Osteocyte (in vitro differentiated cells): Measurements from ENCODE around the gene BPIFB3. TPM values are rescaled to one million over a fixed set of nuclear protein-coding genes. Genes with fewer than 3 reads are reported as not detected.

ENCODE experiments used
- DNase-seq: peaks from one replicate; pipeline ENCODE4 v3.0.0; 2021; ENCODE audit warnings: mixed read lengths; ENCODE audit not compliant: unreplicated experiment; ENCODE audit errors: extremely low spot score
- H3K27ac Mint-ChIP-seq: one replicate; pipeline ENCODE4 v1.8.0; 2021; ENCODE audit warnings: mild to moderate bottlenecking, mixed read lengths; ENCODE audit not compliant: unreplicated experiment
- H3K27me3 Mint-ChIP-seq: one replicate; pipeline ENCODE4 v1.8.0; 2021; ENCODE audit warnings: mixed read lengths; ENCODE audit not compliant: unreplicated experiment
- H3K36me3 Mint-ChIP-seq: one replicate; pipeline ENCODE4 v1.8.0; 2021; ENCODE audit warnings: mixed read lengths; ENCODE audit not compliant: unreplicated experiment
- H3K4me1 Mint-ChIP-seq: one replicate; pipeline ENCODE4 v1.8.0; 2021; ENCODE audit warnings: mixed read lengths; ENCODE audit not compliant: unreplicated experiment
- H3K4me3 Mint-ChIP-seq: one replicate; pipeline ENCODE4 v1.8.0; 2021; ENCODE audit warnings: mild to moderate bottlenecking, moderate library complexity, mixed read lengths; ENCODE audit not compliant: unreplicated experiment
- H3K9me3 Mint-ChIP-seq: one replicate; pipeline ENCODE4 v1.8.0; 2021; ENCODE audit warnings: mixed read lengths; ENCODE audit not compliant: unreplicated experiment
- total RNA-seq: library from RNA; stranded (reverse); gene quantifications from 2 replicates; pipeline ENCODE4 v1.2.1, GENCODE V29; 2021
- TF ChIP-seq, protein P1 (sequence below): fragments of 200-600 bp; sonication (generic); IDR thresholded peaks from 2 replicates; pipeline ENCODE4 v1.5.0; 2021; ENCODE audit warnings: antibody characterized with exemption, mild to moderate bottlenecking, moderate library complexity

BPIFB3 gene
- total RNA-seq, 1 donor from 2014 or later: not detected

DNA sequence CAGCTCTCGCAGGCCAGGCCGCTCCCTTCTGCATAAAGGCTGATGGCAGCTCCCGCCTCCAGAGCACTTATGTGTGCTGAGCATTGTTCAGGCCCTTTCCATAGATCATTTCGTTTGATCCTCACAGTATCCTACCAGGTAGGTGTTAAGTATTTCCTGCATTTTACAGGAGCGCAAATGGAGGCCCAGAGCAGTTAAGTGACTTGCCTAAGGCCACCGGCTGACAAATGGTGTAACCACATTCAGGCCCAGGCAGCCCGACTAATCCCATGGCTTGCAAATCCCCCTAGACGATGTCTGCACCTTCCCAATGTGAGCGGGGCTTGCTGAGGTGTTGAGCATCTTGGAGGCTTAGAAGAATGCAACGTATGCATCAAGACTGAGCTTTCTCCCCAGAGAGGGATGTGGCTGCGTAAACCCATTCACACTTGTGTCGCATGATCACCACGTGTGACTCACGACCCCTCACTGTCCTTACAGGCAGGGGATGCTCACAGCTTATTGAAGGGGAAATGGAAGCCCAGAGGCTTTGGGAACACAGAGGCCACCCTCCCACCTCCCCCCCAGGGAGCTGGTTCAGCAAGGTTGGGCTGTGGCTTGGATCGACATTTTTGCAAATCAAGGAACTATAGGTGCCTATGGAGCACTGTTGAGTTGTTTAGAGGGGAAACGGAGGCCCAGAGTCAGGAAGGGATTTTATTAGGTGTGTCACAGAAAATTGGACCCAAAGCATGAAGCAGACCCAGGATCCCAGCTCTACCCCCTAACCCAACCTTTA, 39.2 kb upstream of the BPIFB3 start:
- TF ChIP-seq, protein P1, sequence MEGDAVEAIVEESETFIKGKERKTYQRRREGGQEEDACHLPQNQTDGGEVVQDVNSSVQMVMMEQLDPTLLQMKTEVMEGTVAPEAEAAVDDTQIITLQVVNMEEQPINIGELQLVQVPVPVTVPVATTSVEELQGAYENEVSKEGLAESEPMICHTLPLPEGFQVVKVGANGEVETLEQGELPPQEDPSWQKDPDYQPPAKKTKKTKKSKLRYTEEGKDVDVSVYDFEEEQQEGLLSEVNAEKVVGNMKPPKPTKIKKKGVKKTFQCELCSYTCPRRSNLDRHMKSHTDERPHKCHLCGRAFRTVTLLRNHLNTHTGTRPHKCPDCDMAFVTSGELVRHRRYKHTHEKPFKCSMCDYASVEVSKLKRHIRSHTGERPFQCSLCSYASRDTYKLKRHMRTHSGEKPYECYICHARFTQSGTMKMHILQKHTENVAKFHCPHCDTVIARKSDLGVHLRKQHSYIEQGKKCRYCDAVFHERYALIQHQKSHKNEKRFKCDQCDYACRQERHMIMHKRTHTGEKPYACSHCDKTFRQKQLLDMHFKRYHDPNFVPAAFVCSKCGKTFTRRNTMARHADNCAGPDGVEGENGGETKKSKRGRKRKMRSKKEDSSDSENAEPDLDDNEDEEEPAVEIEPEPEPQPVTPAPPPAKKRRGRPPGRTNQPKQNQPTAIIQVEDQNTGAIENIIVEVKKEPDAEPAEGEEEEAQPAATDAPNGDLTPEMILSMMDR: no peak
- no peak for DNase-seq
- H3K27ac Mint-ChIP-seq: no peak overlapping the region
- no peaks in the 10 kb centered on the region for H3K9me3 Mint-ChIP-seq
- no peaks in the 10 kb centered on the region for H3K36me3 Mint-ChIP-seq
- H3K4me3 Mint-ChIP-seq: no peak overlapping the region
- H3K27me3 Mint-ChIP-seq: peaks cover 6% of the 10 kb centered on the region
- no peaks in the 10 kb centered on the region for H3K4me1 Mint-ChIP-seq

DNA sequence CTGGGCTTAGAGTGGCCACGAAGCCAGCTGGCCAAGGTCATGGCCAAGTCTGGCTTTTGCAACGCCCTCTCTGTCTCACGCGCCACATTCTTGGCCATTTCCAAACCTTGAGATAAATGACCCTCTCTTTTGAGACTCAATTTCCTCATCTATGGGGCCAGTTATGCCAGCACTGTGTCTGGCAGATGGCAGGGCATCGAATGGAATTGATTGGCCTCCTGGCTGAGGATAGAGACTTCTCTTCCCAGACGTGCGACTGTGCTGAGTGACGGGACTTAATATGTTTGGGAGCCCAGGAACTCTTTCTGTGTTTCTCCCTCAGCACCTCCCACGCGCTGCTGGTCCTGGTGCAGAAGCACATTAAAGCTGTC, 38.6 kb upstream of the BPIFB3 start:
- Mint-ChIP-seq H3K9me3 (no peaks in the 10 kb centered on the region), H3K27ac (no peak overlapping the region), H3K4me3 (no peak overlapping the region), H3K4me1 (no peaks in the 10 kb centered on the region), H3K36me3 (no peaks in the 10 kb centered on the region), H3K27me3 (peaks cover 6% of the 10 kb centered on the region)
- no peak for DNase-seq
- TF ChIP-seq, protein P1: no peak

DNA sequence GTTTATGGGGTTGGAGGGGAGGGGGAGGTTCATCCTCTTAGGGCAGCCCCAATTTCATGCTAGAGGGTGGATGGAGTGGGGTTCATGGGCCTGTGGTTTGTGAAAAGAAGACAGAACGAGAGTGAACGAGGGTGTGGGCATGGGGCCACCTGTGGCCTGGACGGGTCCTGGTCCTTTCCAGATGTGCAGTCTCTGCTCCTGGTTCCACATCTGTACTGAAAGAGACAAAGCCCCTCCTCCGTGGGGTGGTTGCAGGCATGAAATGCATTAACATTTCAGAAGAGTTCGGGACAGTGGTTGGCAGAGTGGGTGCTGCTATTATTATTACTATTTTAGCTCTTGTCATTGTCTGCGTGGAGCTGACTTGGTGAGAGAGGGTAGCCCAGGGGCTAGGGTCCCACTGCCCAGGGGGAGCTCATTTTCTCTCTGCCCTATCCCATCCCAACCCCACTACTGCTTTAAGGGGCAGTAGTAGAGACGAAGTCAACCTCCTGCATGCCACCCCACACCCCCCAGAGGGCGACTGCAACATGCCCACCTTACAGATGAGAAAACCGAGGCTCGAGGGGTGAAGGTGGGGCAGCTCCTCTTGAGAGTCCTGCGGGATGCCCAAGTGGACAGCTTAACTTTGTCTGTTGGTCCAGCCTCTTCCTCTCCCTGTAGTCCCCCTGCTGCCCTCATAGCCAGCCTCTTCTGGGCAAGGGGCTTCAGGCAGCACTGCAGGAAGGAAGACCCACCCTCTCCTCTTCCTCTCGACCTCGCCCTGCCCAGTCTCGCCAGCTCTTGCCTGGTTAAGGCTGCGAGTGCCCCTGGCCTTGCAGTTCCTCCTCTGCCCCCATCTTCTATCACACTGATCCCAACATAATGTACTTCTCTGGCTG, 37.8 kb upstream of the BPIFB3 start:
- Mint-ChIP-seq H3K4me3 (no peak overlapping the region), H3K4me1 (no peaks in the 10 kb centered on the region), H3K27me3 (peaks cover 6% of the 10 kb centered on the region)

DNA sequence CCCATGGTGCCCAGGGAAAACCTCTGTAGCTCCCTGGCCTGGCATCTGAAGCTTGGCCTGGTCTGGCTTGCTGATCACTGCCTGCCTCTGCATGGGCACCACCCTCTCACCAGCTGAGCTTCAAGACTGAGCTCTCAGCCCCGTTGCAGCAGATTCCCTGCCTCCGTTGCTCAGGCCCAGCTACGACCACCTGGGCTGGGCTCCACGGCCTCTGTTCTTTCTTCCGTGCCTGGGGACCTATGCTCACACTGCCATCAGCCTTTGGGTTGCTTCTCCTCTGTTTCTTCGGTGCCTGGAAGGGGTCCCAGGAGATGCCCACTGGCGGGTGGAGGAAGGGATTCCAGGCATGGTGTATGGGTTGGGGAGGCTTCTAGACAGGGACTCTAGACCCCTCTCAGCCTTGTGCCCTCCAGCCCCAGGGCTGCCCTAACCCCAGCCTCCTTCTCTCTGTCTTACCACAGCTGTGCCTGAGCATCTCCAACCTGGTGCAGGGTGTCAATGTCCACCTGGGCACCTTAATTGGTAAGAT, 37.1 kb upstream of the BPIFB3 start:
- no peaks in the 10 kb centered on the region for H3K9me3 Mint-ChIP-seq
- TF ChIP-seq, protein P1: no peak
- H3K4me3 Mint-ChIP-seq: no peak overlapping the region
- H3K4me1 Mint-ChIP-seq: no peaks in the 10 kb centered on the region
- peaks cover 4% of the 10 kb centered on the region for H3K27me3 Mint-ChIP-seq
- no peaks in the 10 kb centered on the region for H3K36me3 Mint-ChIP-seq
- H3K27ac Mint-ChIP-seq: no peak overlapping the region
- DNase-seq: no peak

More for the DNA sequence above, 37.8 kb upstream of the BPIFB3 start:
- H3K27ac Mint-ChIP-seq: no peak overlapping the region
- no peaks in the 10 kb centered on the region for H3K9me3 Mint-ChIP-seq
- TF ChIP-seq, protein P1: no peak
- DNase-seq: no peak
- no peaks in the 10 kb centered on the region for H3K36me3 Mint-ChIP-seq

DNA sequence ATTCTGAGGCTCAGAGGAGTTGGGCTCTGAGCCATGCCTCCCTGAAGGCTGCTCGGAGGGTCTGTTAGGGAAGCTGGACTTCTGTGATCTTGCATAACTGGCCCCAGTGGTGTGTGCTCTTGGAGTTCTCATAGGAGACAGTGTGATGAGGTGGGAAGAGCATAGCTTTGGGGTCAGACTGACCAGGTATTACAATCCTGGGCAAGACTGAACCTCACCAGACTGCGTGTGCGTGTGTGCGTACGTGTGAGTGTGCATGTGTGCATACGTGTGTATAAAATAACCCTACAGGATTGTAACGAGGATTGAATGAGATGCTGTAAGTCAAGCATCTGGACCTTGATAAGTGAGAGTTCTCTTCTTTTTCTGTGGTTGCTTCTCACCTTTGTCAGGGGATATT, 36.2 kb upstream of the BPIFB3 start:
- no peaks in the 10 kb centered on the region for H3K36me3 Mint-ChIP-seq
- H3K4me3 Mint-ChIP-seq: no peak overlapping the region
- DNase-seq: no peak
- TF ChIP-seq, protein P1: no peak
- no peaks in the 10 kb centered on the region for H3K4me1 Mint-ChIP-seq
- H3K27ac Mint-ChIP-seq: no peak overlapping the region
- H3K27me3 Mint-ChIP-seq: peaks cover 4% of the 10 kb centered on the region
- H3K9me3 Mint-ChIP-seq: no peaks in the 10 kb centered on the region
